Left forelimb (tissue), 1 donor: ENCODE results near the gene PTGR3.

Source experiments
- DNase-seq: peaks from one replicate; pipeline ENCODE4 v3.0.0-alpha.2; 2018; ENCODE audit warnings: low spot score

PTGR3 gene, protein sequence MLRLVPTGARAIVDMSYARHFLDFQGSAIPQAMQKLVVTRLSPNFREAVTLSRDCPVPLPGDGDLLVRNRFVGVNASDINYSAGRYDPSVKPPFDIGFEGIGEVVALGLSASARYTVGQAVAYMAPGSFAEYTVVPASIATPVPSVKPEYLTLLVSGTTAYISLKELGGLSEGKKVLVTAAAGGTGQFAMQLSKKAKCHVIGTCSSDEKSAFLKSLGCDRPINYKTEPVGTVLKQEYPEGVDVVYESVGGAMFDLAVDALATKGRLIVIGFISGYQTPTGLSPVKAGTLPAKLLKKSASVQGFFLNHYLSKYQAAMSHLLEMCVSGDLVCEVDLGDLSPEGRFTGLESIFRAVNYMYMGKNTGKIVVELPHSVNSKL

DNA sequence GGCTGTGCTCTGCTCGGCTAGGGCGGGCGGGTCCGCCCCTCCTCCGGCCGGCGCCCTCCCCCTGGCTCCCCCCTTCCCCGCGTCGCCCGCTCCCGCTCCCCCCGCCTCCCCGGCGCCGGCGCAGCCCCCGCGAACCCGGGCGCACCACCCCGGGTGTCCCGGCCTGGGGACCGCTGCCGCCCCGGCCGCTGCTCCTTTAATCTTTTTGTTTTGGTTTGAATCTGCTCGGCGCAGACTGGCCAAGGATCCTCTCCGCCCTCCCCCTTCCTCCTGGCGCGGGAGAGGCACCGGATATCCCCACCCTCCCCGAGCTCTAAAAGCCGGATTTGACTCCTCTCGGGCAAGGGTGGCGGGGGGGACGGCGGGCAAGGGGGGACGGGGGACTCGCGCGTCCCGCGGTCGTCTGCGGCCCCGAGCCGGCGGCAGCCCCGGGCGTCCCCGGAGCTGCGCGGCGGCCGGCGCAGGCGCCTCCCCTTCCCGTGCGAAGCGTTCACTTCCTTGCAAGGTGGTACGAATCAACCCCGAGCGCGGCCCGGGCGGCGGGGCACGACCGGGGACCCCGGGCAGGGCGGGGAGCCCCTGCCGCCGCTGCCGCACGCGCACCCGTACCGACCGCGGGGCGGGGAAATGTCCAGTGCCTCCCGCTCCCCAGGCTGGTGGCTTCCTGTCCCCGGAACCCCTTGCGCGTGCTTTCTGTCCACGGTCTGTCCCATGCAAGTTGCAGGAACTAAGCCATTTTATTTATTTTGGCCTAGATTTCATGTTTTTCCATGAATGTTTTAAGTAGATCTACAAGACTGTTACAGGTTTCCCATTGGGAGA is at the start of gene PTGR3:
Gene PTGR3, minus strand, starts transcription at position 11 of the 822 bp plus-strand sequence. CDS start 81 bp downstream, outside the sequence.
- peak; percentile 92 for DNase-seq

DNA sequence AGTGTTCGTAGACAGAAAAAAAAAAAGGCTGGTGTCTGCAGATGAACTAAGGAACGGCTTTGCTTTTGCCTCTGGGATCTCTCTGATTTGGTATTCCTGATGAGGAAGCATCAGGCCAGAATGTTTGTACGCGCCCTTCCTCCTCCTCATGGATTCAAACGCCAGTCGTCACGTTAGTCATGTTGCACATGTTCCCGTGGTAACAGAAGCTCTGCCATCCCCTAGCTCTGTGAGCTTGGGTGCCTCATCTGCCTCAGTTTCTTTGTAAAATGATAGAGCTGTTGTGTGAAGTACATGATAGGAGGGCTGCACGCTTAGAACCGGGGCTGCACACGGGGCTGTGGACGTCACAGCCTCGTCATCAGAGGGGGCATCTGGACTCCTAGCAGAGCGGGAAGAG is 48.7 kb upstream of the PTGR3 start:
- DNase-seq: no peak

DNA sequence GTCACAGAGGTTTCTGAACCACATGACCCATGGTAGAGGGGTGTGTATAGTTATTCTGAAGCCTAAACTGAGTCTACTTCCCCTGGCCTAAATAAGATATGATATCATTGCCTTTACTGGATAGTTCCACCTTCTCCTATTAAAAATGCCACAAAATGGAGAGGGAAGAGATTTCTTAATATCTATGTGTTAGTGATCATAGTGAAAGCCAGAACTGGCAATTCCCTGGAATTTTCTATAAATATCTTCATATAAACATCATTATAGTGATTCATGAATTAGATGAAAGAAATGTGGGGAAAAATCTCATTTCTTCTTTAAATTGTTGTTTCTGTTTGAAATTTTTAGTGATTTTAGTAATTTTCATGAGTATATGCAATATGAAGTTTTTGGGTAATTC is 47.4 kb upstream of the PTGR3 start:
- no peak for DNase-seq

DNA sequence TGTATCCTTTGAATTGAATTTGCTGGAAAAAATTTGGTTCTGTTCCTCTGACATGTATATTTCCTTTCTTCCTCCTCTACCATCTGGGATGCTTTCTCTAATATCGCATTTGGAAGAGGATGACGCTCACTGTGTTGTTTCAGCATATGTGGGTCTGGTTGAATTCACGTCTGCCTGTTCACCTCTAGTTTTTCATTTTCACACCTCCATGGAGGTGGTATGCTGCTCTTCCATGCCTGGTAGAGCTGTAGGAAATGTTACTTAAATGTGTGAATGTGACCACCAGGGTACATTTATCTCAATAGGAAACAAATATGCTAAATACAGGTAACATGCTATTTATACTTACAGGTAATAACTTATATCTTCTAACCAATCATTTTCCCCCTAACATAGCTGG is 46.2 kb upstream of the PTGR3 start:
- DNase-seq: no peak

DNA sequence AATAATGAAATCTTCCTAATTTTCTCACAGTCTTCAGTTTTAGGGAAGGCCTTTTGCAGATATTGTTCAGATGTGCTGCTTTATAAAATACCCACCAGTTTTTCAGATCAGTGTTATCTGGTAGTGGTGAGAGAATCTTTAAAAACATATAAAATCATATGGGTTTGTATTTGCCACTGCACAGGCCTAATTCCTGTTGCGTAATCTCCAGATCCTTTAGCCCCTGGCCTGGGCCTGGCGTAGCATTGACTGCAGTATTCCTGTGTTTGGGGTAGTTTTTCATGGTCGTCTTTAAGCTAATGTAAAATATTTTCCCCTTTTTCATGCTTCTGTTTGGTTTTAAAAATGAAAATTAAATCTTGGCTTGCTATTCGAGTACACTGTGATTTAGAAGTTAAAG is 44.8 kb upstream of the PTGR3 start:
- DNase-seq: no peak

DNA sequence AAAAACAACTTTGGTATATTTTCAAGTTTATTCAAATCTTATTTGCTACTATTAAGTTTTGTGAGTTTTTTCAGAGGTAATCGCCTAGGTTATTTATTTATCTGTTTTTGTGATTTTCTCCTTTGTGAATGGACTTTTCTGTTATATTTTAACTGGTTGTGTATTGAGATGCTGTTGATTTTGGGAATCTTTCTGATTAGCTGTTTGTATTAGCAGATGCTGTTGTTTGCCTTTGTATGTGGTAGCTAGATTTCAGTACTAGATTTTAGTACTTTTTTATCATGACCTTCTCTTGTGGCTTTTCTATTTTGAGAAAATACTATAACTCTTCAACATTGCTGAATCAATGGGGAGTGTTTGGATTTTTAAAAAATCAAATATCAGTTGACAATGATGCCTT is 44.1 kb upstream of the PTGR3 start:
- no peak for DNase-seq

DNA sequence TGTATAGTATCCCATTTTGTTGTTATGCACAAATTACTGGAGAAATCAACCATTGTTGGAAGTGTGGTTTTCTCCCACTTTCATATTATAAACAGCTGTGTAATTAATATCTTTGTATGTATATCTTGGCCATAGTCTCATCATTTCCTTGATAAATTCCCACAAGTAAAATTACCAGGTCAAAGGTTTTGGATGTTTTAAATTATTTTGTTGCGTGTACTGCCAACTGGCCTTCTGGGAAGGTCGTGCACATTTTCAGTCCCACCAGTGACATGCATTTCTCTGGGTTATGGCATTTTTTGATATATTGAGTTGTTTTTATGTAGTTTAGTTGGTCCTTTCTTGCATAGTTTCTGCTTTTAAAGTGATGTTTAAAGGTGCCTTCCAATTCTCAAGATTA is 43.2 kb upstream of the PTGR3 start:
- no peak for DNase-seq

DNA sequence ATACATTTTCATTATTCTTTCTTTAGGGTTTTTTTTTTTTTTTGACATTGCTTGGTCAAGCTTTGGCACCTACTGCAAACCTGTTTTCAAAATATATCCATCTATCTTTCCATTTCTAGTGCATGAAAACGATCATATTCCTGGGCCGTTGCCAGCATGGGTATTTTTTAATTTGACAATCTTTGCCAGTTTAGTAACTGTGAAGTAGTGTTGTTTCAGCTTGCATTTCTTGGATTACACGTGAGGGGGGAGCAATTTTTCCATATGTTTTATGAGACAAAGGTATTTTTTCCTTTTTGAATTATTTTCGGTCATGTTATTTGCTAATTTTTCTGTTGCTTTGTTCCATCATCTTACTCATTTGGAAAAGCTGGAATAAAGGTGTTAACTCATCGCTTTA is 42.5 kb upstream of the PTGR3 start:
- no peak for DNase-seq

DNA sequence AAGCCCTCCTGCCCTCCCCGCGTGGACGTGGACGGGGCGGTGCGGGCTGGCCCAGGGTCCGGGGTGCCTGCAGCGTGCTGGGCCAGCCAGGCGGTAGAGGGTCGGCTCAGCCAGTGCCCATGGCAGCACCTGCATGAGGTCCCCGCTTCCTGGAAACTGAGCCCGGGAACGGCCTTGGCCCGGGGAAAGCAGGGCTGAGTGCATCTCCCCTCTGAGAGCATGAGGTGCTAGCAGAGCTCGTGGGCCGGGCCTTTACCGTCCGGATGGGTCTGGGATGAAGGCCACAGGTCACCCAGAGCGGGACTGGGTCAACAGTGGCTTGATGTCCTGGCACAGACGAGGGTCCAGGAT is 41.5 kb upstream of the PTGR3 start:
- no peak for DNase-seq

DNA sequence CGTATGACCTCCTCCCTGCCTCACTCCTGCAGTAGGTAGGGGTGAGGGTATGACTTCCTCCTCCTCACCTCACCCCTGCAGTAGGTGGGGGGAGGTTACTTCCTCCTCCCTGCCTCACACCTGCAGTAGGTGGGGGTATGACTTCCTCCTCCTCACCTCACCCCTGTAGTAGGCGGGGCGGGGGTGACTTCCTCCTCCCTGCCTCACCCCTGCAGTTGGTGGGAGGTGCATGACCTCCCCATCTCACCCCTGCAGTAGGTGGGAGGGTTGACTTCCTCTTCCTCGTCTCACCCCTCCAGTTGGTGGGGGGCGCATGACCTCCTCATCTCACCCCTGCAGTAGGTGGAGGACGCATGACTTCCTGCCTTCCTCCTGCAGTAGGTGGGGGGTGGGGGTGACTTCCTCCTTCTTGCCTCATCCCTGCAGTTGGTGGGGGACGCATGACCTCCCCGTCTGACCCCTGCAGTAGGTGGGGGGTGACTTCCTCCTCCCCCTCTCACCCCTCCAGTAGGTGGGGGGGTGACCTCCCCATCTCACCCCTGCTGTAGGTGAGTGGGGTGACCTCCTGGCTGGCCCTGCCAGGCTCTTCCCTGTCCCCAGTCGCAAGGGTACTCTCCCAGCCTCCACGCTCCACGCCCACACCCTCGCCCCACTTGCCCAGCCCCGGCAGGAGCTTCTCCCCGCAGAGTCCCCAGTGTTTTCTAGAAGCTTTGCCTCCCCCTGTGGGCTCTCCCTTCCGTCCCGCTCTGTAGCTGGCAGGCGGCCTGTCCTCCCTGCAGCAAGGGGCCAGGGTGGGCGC is 40.9 kb upstream of the PTGR3 start:
- no peak for DNase-seq

DNA sequence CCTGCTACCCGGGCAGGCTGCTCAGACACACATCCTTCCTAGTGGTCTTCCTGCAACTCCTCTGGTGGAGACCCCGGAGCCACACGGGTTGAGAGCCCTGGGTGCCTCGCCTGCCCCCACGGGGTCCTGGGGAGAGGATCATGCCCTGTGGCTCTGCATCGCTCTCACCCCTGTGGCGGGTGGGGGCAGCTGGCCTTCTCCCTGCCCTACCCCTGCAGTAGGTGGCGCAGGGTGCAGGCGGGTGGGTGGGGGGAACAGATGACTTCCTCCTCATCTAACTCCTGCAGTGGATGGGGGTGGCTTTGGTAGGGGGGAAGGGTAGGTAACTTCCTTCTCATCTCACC is 40.2 kb upstream of the PTGR3 start:
- DNase-seq: no peak

DNA sequence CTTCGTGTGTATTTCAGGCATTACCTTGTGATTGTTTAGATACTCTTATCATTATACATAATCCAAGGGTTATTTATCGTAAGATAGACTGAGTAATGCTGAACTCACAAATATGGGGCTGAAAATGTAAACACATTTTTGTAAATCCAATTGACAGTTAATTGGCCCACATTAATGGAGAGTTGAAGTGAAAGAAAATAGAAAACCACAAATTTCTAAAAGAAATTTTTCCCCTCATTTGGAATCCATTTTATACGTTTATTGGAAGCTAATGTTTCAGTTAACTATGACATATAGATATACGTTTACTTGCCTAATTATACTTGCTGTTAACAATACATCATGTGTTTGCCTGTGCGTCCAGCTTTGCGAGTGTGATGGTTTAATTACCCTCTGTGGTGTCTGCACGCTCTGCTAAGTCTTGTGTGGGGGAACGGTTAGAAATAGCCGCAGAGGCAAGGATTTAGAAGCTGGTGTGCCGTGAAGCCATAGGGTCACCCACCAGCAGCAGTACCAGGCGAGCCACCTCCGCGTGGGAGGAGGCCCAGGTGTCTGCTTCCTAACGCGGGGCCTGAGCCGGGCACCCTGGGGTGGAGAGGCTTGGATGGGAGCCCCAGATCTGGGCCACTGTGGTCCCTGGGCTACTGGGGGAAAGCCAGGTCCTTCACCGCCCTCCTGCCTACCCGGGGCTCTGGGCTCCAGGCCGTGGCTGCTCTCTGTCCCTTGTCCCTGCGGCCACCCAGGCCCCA is 39.7 kb upstream of the PTGR3 start:
- no peak for DNase-seq

DNA sequence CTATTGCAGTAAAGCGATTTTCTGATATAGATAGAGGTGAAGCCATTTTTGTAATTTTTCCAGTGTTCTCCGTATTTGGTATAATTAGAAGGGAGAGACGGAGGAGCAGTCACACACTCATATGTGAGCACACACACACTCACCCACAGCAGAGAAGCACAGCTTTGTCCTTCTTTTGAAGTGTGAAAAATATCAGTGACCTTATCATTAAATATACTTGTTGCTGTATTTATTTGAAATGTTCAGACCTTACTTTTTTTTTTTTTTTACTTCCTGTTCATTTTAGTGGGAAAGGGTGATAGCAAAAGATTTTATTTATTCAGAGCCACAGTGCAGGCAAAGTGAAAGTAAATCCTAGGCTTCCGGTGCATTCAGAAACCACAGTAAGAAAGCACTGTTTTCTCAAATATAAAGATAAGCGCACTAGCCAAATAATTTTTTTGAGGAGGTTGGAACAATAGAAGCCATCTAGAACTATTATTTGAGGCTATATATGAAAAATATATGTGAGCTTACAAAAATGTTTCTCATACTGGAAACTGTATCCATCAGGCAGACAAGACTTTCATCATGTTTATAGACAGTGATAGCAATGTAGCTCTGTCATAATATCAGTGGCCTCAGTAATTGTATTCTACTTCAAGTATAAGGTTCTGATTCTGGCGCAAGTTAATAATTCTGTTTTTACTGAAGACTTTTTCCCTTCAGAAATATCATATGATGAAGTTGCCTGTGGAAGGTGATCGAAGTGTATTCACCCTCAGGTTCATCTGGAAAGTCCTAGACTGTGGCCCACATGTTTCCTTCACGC is 38.9 kb upstream of the PTGR3 start:
- no peak for DNase-seq

DNA sequence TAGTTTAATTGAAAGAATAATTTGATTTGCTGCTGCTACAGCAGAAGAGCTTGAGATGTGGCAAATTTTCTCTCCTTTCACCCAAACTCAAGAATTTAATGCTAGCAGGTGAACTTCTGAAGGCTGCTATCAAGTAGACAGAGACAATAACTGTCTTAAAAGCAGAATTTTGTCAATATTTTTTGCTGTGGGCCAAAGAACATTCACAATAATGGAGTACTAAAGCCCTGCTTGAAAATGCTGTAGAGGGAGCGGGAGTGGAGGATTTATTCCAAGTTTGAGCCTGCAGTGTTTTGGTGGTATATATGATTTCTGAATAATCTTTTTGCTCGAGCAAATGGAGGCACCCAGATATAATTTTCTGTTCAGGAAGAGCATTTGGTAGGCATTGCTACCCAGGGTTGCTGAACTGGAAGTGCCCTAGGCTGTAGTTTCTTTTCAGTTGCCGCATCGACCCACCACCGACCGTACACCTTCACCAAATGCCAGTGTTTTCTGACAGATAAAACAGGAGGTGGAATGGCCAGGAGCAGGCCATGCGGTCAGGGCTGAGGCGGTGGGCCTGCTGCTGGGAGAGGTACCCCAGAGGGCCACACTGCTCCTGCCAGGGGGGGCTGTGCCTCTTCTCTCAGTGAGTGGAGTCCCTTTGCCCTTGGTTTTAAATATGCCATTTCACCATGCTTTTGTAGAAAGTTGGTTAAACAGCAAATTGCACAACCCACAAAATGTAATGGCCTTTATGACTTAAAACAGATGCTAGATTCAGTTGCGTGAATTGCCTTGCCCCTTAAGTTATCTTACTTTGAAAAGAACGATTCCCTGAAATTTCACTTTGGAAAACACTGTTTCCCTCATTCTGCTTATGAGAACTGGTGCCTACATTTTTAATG is 38.0 kb upstream of the PTGR3 start:
- DNase-seq: no peak

DNA sequence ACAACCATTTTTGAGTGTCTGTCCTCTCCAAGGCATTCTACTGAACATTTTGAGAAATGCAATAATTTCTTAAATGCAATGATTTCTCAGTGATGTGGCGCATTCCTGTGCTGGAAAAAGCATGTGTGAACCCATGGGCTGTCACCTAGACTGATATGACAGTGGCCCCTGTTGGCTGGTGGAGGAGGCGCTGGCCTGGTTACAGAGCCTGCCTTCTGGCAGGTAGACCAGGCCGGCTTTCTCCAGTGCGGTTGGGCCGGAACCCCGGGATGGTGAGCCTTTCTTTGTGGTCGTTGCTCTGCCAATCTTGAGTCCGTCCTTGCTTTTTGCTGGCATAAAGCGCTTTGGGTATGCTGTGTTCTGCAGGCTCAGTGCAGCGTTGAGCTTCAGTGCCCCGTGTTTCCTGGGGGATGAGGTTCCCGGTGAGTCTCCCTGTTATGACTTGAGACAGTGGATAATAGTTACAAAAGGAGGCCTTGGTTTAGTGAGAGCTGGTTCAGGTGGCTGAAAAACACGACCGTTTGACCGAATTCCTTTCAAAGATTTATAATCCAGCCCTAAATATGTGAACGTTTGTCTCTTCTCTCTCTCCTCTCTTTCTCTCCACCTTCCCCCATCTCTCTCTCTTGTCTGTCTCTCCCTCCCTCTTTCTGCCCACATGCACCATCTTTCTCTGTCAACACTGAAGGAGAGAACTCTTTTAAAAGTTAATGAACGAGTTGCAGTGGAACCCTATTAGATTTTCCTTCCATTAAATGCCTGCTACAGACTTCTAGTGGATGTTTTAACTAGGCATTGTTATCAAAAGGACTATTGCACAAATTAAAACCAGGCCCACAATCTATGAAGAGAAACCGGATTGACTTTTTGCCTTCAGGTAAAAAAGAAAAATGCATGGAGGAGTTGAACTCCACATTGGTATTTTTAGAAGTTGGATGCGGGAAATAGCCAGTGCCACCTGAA is 35.7 kb upstream of the PTGR3 start:
- no peak for DNase-seq

DNA sequence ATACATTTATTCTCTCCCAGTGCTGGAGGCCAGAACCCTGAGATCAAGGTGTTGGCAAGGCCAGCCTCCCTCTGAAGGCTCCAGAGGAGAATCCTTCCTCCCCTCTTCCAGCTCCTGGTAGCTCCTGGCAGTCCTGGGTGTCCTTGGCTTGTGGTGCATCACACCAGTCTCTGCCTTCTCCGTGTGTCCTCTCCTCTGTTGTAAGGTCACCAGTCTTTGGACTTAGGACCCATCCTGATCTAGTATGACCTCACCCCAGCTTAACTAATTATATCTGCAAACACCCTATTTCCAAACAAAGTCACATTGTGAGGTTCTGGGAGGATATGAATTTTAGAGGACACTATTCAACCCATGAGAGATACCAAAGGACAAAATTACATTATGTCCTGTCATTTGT is 32.8 kb upstream of the PTGR3 start:
- DNase-seq: no peak

DNA sequence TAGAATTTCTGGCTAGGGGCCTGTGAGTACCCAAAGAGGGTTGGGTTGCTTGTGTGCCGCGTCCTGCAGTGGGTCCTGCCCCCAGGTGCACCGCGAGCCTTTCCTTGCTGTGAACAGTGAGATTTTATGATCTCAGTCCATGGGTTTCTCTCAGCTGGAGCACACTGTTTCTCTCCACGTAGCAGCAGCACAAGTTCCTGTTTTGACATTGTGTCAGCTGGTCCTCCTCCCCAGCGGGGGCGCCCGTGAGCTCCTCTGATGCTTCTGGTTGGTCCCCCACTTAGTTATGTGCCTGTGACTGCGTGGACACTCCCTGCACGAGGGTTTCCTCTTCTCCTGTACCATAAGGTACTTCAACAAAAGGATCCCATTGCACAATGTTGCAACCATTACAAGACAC is 31.5 kb upstream of the PTGR3 start:
- DNase-seq: no peak

DNA sequence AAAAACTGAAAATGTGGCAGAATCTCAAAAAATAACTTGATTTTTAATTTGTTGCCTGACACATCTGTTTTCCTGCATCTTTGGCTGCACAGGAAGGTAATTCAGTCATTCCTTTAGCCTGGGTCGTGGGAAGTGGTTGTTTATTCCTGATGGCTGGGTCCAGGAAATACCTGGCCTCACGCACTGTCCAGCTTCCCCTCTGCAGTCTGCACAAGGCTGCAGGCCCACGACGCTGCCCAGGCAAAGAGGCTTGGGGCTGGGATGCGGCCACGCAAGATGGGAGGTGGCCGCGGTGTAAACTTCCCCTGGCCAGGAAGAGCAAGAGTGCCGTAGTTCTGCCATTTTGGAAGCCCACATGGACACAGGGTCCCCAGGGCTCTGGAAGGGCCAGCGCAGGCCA is 29.8 kb upstream of the PTGR3 start:
- DNase-seq: no peak

DNA sequence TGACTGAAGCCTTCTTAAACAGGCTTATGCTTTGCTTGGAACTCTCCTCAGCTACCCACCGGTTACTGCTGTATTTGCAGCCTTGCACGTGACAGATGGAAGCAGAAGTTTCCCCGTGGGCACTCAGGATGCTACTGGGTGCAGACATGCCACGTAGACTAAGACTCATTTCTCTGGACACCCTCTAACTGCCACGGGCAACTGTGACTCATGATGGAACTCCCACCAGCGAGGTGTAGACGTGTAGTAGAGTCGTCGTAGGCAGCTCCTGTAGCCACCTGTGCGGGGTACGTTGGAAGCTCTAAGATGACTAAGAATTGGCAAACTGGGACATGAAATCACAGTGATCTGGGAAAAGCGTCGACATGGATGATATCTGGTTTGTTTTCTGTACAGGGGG is 29.2 kb upstream of the PTGR3 start:
- DNase-seq: no peak
